GM12872 (cell line): ENCODE results near the gene MAPRE2.

ENCODE experiments used
- CTCF ChIP-seq: IDR thresholded peaks from 3 replicates; pipeline ENCODE4 v1.5.1; 2011; ENCODE audit warnings: low read depth, mild to moderate bottlenecking, low read length, moderate library complexity; ENCODE audit not compliant: insufficient read depth

Gene MAPRE2

GRCh38 chr18:35075132-35075531, 33.9 kb downstream of the MAPRE2 start:
- no peak for TF ChIP-seq CTCF

- no peak for TF ChIP-seq CTCF
Measured at GRCh38 chr18:35076135-35076924, 35.1 kb downstream of the MAPRE2 start.

- no peak for TF ChIP-seq CTCF
Measured at GRCh38 chr18:35077937-35078336, 36.7 kb downstream of the MAPRE2 start.

GRCh38 chr18:35080058-35080457, 38.8 kb downstream of the MAPRE2 start:
- TF ChIP-seq CTCF = no peak

- no peak for TF ChIP-seq CTCF
Measured at GRCh38 chr18:35083174-35083712, 42.0 kb downstream of the MAPRE2 start.

GRCh38 chr18:35084494-35085449, 43.6 kb downstream of the MAPRE2 start:
- no peak for TF ChIP-seq CTCF
